GM21360 (cell line): ENCODE data around the gene KANSL3.
"Not testable (repeated sequence)": the region's sequence is repeated elsewhere in the genome, so short reads cannot be mapped to it uniquely, and the experiment has no call there.

Experiments
- ATAC-seq: cut with Tn5 transposase; IDR thresholded peaks from one replicate; pipeline ENCODE4 v1.9.1; 2021; ENCODE audit warnings: mild to moderate bottlenecking, moderate library complexity; ENCODE audit not compliant: unreplicated experiment

The KANSL3 gene

GRCh38 chr2:96564026-96564425 lies 74.1 kb downstream of the KANSL3 start:
- ATAC-seq = no peak

GRCh38 chr2:96558485-96558884 lies 79.6 kb downstream of the KANSL3 start:
- no peak for ATAC-seq

GRCh38 chr2:96558061-96558460 lies 80.1 kb downstream of the KANSL3 start:
- no peak for ATAC-seq

DNA sequence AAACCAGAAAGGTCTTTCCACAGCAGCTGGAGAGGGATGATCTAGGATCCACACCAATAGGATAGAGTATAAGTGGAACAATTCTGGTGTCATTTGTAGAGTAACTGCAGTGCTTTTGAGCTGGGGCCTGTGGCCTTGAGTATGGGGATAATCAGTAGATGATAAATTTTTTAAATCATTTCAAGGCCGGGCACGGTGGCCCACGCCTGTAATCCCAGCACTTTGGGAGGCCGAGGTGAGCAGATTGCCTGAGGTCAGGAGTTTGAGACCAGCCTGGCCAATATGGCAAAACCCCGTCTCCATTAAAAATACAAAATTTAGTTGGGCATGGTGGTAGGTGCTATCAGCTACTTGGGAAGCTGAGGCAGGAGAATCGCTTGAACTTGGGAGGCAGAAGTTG lies 80.7 kb downstream of the KANSL3 start:
- ATAC-seq = not testable (repeated sequence)

DNA sequence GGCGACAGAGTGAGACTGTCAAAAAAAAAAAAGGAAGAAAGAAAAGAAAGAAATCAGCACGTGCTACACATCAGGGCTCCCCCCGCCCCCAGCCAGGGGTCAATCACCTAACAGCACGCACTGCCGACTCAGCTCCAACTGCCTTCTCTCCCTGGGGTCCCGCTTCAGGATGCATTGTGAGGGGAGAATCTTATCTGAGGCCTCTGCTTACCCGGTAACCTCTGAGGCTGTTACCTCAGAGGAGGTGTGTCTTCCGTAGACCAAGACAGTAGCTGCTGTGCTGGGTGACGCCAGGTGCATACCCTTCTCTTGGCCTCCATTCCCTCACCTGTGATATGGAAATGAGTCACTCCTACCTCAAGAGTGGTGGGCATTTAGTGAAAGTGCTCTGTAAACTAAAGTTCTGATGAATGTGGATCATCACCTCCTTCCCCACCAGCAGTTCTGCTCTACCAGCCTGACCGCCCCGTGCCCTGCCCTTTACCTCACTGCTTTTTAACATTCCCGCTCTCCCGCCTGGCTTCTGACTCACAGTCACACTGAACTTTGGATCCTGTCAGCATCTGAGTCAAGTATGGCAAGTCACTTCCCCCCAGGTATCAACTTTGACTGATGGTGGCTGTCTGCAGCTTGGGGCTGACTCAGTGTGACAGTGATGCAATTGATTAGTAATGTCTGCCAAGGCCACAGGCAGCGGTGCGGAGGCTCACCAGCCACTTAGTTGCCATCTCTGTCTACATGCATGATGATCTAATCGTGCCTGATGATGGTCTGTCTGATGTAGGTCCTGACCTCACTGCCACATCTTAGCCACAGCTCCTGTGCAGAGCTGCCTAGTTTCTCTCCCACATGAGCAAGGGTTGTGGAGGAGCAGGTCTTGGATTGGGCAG lies 81.4 kb downstream of the KANSL3 start:
- ATAC-seq = no peak

DNA sequence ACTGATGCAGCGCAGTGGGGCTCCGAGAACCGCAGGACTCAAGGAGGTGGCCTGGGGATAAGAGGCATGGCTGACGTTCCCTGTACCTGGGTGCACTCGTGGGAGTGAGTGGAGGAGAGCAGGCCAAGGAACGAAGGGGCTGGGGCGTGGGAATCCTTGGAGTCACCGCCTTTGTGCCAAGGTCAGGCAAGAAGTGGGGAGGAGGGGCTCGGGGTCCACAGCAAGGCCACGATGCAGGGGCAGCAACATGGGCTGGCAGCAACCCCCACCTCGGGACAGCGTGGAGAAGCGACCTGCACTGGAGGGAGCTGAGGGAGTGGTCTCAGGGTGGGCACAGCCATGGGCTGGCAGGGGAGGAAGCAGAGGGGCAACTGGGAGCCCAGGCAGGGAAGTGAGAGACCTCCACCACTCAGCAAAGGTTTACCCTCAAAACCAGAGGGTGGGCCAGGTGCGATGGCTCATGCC lies 82.9 kb downstream of the KANSL3 start:
- ATAC-seq = no peak

DNA sequence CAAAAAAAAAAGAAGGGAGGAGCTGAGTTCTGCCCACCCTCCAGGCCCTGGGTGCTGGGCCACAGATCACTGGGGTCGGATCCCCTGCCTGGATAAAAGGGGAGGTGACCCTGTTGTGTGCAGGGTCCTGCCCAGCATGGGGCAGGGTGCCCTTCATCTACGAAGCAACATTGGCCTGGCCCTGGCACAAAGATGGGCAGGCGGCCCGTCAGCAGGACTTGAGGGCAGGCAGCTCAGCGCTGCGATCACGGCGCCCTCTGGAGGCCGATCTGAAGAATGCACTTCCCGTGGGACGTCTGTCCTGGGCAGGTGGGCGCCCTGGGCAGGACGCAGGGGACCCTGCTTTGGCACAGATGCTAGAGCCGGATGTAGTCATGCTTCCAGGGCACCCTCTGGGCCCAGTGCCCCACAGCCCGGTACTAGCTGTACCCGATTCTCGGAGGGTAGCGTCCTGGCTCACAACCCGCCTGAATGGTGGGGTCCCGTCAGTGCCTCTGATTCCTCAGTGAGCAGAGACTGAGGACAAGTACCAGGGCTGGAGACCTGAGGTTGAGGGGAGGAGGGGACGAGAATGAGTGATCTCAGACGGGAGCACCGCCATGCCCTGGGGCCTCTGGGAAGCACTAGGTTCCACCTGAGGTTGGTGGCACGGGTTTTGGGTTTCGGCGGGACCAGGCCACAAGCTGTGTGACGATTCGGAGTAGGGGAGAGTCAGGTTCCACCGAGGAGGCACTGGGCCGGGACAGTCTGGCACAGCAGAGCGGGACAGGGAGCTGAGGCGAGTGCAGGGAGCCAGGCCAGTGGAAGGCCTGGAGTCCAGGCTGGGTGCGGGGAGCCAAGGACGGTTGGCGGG lies 83.6 kb downstream of the KANSL3 start:
- no peak for ATAC-seq

DNA sequence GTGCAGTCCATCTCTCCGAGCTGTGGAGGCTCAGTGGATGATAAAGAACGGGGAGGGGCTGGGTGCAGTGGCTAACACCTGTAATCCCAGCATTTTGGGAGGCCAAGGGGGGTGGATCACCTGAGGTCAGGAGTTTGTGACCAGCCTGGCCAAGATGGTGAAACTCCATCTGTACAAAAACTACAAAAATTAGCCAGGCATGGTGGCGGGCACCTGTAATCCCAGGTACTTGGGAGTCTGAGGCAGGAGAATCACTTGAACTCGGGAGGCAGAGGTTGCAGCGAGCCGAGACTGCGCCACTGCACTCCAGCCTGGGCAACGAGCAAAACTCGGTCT lies 84.2 kb downstream of the KANSL3 start:
- not testable (repeated sequence) for ATAC-seq

GRCh38 chr2:96553176-96553956 lies 84.7 kb downstream of the KANSL3 start:
- no peak for ATAC-seq

DNA sequence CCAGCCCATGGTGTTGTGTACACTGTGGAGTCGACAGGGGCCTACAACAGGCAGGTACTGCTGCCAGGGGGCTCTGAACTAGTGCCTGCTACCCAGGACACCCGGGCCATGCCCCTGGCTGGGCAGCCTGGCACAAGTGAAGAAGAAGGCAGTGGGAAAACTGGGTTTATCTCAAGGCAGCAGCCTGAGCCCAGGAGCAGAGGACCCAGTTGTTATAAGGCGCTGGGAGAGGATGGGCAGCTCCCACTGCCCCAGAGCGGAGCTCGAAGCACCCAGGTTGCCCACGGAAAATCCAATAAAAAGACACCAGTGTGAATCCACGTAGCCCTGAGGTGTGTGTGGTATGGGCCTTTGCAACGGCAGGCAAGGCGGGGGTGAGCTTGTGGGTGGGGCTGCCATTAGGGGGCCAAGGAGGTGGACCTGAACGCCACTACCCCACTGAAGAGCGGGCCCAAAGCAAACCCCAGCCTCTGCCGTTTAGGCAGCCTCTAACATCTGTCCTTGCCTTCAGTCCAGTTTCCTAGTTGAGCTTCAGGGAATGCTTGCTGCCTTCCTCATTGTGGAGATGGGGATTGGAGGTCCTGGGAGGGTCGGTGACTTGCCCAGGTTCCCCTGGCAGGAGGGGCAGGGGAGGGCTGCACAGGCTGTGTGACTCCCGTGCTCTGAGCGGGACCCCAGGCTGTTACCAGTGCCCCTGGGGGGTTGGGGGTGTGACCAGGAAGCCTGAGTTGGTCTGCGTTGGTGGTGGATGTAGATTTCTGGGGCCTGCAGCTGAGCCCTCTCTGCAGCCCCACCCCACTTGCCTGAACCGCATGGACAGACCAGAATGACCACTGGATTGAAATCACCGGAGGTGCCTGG lies 85.6 kb downstream of the KANSL3 start:
- no peak for ATAC-seq

DNA sequence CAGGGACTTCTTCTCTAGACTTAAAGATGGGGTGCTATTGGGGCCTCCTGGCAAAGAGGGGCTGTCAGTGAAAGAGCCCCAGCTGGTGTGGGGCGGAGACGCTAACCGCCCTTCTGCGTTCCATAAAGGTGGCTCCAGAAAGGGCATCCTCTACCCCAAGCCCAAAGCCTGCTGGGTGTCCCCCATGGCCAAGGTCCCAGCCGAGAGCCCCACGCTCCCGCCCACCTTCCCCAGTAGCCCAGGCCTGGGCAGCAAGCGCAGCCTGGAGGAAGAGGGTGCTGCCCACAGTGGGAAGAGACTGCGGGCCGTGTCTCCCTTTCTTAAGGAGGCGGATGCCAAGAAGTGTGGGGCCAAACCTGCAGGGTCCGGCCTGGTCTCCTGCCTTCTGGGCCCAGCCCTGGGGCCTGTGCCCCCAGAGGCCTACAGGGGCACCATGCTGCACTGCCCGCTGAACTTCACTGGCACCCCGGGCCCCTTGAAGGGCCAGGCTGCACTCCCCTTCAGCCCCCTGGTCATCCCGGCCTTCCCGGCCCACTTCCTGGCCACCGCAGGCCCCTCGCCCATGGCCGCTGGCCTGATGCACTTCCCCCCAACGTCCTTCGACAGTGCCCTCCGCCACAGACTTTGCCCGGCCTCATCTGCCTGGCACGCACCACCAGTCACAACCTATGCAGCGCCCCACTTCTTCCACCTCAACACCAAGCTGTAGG lies 86.4 kb downstream of the KANSL3 start:
- no peak for ATAC-seq

DNA sequence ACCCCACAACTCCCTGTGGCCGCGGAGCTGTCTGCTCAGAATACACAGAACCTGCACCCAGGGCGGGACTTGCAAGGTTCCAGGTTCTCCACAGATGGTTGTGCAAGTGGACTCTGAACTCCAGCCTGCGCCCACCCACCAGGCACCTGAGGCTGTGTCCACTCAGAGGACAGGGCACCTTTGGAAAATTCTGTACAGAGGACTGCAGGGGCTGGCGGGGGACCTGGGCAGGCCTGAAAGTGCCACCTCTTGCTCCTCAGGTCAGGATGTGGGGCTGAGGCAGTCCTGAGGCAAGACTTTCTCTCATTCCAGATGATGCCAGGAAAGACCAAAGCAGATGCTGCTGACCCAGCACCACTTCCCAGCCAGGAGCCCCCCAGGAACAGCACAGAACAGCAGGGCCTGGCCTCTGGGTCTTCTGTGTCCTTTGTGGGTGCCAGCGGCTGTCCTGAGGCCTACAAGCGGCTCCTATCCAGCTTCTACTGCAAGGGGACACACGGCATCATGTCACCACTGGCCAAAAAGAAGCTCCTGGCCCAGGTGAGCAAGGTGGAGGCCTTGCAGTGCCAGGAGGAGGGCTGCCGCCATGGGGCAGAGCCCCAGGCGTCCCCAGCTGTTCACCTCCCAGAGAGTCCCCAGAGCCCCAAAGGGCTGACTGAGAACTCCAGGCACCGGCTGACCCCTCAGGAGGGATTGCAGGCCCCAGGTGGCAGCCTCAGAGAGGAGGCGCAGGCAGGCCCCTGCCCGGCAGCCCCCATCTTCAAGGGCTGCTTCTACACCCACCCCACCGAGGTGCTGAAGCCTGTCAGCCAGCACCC lies 87.1 kb downstream of the KANSL3 start:
- no peak for ATAC-seq

DNA sequence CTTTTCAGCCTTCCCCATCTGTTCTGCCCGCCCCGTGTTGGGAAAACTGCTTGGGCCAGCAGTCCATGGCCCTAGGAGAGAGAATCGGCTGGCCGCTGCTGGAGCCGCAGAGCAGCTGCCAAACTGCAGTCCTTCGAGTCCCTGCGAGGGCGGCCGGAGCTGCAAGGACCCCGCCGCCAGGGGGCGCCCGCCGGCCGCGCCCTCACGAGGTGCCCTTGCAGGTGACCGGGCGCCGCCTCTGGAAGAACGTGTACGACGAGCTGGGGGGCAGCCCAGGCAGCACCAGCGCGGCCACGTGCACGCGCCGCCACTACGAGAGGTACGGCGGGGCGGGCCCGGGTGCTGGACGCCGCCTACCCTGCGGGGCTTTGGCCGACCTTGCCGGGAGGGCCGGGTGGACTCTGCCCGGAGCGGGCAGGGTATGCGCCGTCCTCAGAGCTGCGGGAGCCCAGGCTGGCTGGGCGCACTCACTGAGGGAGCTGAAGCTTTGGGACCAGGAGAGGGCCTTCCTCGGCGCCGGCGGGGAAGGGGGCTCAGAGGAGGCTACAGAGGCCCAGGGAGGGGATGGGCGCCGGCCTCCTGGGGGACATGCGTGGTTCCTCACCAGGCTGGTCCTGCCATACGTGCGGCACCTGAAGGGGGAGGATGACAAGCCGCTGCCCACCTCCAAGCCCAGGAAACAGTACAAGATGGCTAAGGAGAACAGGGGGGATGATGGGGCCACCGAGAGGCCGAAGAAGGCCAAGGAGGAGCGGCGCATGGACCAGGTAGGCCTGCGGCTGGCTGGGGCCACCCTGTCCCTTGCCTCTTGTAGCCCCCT lies 87.9 kb downstream of the KANSL3 start:
- ATAC-seq = no peak

- no peak for ATAC-seq
Observed at GRCh38 chr2:96549466-96549785, 88.7 kb downstream of the KANSL3 start.

GRCh38 chr2:96548558-96549465 lies 89.3 kb downstream of the KANSL3 start:
- ATAC-seq = no peak

DNA sequence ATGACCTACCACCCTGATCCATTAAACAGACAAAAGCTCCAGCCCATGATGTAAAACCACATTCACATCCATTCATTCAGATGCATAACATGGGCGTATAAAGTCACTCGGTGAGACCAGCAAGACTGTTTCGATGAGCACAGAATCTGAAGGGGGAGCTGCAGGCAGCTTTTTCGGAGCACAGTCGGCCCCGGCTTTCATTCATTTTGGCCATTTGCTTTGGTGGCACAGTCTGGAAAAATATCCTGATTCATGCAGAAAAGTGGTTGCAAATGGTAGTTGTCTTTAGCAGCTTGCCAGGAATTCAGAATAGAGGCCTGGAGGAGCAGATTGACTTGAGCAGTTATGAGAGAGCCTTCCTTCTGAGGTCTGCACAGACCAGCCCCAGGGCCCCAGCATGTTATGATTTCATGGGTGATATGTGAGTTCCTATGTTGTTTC lies 90.4 kb downstream of the KANSL3 start:
- no peak for ATAC-seq

- no peak for ATAC-seq
Observed at GRCh38 chr2:96547203-96547641, 90.9 kb downstream of the KANSL3 start.
